DOHH2 (cell line): ENCODE measurements around the gene DNPH1.

Experiments
- EZH2phosphoT487 ChIP-seq: fragments of 200-600 bp; sonication (generic); IDR thresholded peaks from 2 replicates; pipeline ENCODE4 v1.6.1; 2017; ENCODE audit warnings: borderline replicate concordance, mild to moderate bottlenecking, antibody characterized with exemption, low read length, moderate library complexity, mixed read lengths
- TF ChIP-seq, protein P1 (sequence below): fragments of 200-600 bp; sonication (generic); IDR thresholded peaks from one replicate; pipeline ENCODE4 v1.5.1; 2014; ENCODE audit warnings: antibody characterized with exemption, mild to moderate bottlenecking, low read depth, low read length; ENCODE audit not compliant: poor library complexity, severe bottlenecking

DNA sequence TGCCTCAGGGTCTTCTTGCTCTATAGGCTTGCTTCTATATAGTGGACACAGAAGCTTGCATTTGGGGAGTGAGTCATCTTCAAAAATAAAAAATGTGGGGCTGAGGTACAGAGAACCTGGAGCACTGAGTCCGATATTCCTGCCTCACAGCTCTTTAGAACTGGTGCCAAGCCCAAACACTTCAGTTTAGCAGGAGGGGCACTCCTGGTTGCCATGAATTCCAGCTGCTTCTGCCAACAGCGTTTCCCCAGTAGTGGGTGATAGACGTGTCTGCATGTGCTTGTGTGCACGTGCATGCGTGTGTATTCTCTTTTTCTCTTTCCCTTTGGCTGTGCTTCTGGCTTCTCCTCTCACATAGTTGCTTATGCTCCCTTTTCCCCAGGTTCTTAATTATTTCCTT lies 11.9 kb downstream of the DNPH1 start:
- TF ChIP-seq EZH2phosphoT487, result no peak
- TF ChIP-seq, protein P1, sequence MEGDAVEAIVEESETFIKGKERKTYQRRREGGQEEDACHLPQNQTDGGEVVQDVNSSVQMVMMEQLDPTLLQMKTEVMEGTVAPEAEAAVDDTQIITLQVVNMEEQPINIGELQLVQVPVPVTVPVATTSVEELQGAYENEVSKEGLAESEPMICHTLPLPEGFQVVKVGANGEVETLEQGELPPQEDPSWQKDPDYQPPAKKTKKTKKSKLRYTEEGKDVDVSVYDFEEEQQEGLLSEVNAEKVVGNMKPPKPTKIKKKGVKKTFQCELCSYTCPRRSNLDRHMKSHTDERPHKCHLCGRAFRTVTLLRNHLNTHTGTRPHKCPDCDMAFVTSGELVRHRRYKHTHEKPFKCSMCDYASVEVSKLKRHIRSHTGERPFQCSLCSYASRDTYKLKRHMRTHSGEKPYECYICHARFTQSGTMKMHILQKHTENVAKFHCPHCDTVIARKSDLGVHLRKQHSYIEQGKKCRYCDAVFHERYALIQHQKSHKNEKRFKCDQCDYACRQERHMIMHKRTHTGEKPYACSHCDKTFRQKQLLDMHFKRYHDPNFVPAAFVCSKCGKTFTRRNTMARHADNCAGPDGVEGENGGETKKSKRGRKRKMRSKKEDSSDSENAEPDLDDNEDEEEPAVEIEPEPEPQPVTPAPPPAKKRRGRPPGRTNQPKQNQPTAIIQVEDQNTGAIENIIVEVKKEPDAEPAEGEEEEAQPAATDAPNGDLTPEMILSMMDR, result no peak
